MM.1S (cell line): ENCODE measurements around the gene CNTFR.

Experiments used
- DNase-seq: peaks from one replicate; pipeline ENCODE4 v3.0.0-alpha.2; 2015
- H2AFZ ChIP-seq: fragments of 300-600 bp; sonication (generic); 2 replicates; pipeline ENCODE4 v1.6.0; 2016; ENCODE audit warnings: antibody characterized with exemption, low read length
- H3F3A ChIP-seq: fragments of 300-600 bp; sonication (generic); 2 replicates; pipeline ENCODE4 v1.6.1; 2016; ENCODE audit warnings: mild to moderate bottlenecking, antibody characterized with exemption, low read length, moderate library complexity, mixed read lengths; ENCODE audit not compliant: insufficient read depth
- H3K27ac ChIP-seq: fragments of 300-600 bp; sonication (generic); 2 replicates; pipeline ENCODE4 v1.5.1; 2016; ENCODE audit warnings: mild to moderate bottlenecking, low read length
- H3K27me3 ChIP-seq: fragments of 300-600 bp; sonication (generic); replicated peaks from 2 replicates; pipeline ENCODE4 v1.6.0; 2016; ENCODE audit warnings: low read length; ENCODE audit not compliant: insufficient read depth
- H3K36me3 ChIP-seq: fragments of 300-600 bp; sonication (generic); replicated peaks from 2 replicates; pipeline ENCODE4 v1.6.1; 2016; ENCODE audit warnings: mild to moderate bottlenecking, low read length, mixed read lengths; ENCODE audit not compliant: insufficient read depth
- H3K4me1 ChIP-seq: fragments of 300-600 bp; sonication (generic); 2 replicates; pipeline ENCODE4 v1.6.1; 2016; ENCODE audit warnings: low read length, mixed read lengths
- H3K4me2 ChIP-seq: fragments of 300-600 bp; sonication (generic); 2 replicates; pipeline ENCODE4 v1.6.0; 2016; ENCODE audit warnings: low read depth, low read length
- H3K4me3 ChIP-seq: fragments of 300-600 bp; sonication (generic); 2 replicates; pipeline ENCODE4 v1.5.1; 2016; ENCODE audit warnings: low read length, mixed read lengths
- H3K79me2 ChIP-seq: fragments of 300-600 bp; sonication (generic); 2 replicates; pipeline ENCODE4 v1.6.1; 2016; ENCODE audit warnings: mixed run types, low read length, mixed read lengths
- H3K9ac ChIP-seq: fragments of 300-600 bp; sonication (generic); 2 replicates; pipeline ENCODE4 v1.6.1; 2016; ENCODE audit warnings: low read length, mixed read lengths
- H3K9me2 ChIP-seq: fragments of 300-600 bp; sonication (generic); replicated peaks from 2 replicates; pipeline ENCODE4 v1.6.1; 2016; ENCODE audit warnings: mild to moderate bottlenecking, low read length, mixed read lengths; ENCODE audit not compliant: insufficient read depth
- H3K9me3 ChIP-seq: fragments of 300-600 bp; sonication (generic); replicated peaks from 2 replicates; pipeline ENCODE4 v1.6.1; 2016; ENCODE audit warnings: mild to moderate bottlenecking, low read length, mixed read lengths; ENCODE audit not compliant: insufficient read depth
- H4K20me1 ChIP-seq: fragments of 300-600 bp; sonication (generic); 2 replicates; pipeline ENCODE4 v1.6.1; 2016; ENCODE audit warnings: mild to moderate bottlenecking, low read length, moderate library complexity, mixed read lengths; ENCODE audit not compliant: insufficient read depth
- CTCF ChIP-seq: fragments of 300-600 bp; sonication (generic); IDR thresholded peaks from 2 replicates; pipeline ENCODE4 v1.5.1; 2016; ENCODE audit warnings: antibody characterized with exemption, low read length, mixed read lengths
- EZH2 ChIP-seq: fragments of 300-600 bp; sonication (generic); optimal IDR thresholded peaks from 2 replicates; pipeline ENCODE3; 2017; ENCODE audit warnings: low read depth, mild to moderate bottlenecking, antibody characterized with exemption, low read length, mixed read lengths
- EZH2phosphoT487 ChIP-seq: fragments of 300-600 bp; sonication (generic); IDR thresholded peaks from 2 replicates; pipeline ENCODE4 v1.6.1; 2018; ENCODE audit warnings: antibody characterized with exemption, low read length

Gene CNTFR

GRCh38 chr9:34568133-34568532, 21.4 kb downstream of the CNTFR start:
- Histone ChIP-seq H3K27ac (no peak overlapping the region), H3K27me3 (peaks cover 86% of the 10 kb centered on the region), H3K4me2 (no peak overlapping the region), H3K79me2 (no peaks in the 10 kb centered on the region), H2AFZ (no peak overlapping the region), H3K4me1 (no peaks in the 10 kb centered on the region), H3K9me2 (no peaks in the 10 kb centered on the region), H3K9ac (no peak overlapping the region), H3K9me3 (no peaks in the 10 kb centered on the region), H3K36me3 (no peaks in the 10 kb centered on the region), H3K4me3 (no peak overlapping the region), H4K20me1 (no peaks in the 10 kb centered on the region), H3F3A (no peaks in the 10 kb centered on the region)
- no peak for DNase-seq
- TF ChIP-seq EZH2phosphoT487, result no peak
- TF ChIP-seq EZH2, result no peak
- no peak for TF ChIP-seq CTCF

- H2AFZ ChIP-seq, result no peak overlapping the region
- H3K27ac ChIP-seq, result no peak overlapping the region
- H3K79me2 ChIP-seq, result no peaks in the 10 kb centered on the region
- peaks cover 85% of the 10 kb centered on the region for H3K27me3 ChIP-seq
- H3K4me2 ChIP-seq, result no peak overlapping the region
- H3K4me3 ChIP-seq, result no peak overlapping the region
- H3K9ac ChIP-seq, result no peak overlapping the region
- TF ChIP-seq EZH2, result no peak
- no peak for TF ChIP-seq EZH2phosphoT487
- no peaks in the 10 kb centered on the region for H3K9me2 ChIP-seq
- no peaks in the 10 kb centered on the region for H3K36me3 ChIP-seq
- no peaks in the 10 kb centered on the region for H3F3A ChIP-seq
- no peak for DNase-seq
- H3K9me3 ChIP-seq, result no peaks in the 10 kb centered on the region
- no peaks in the 10 kb centered on the region for H4K20me1 ChIP-seq
- no peaks in the 10 kb centered on the region for H3K4me1 ChIP-seq
These were observed 22.6 kb downstream of the CNTFR start for GRCh38 chr9:34566972-34567371.

- no peaks in the 10 kb centered on the region for H3K36me3 ChIP-seq
- H3K27ac ChIP-seq, result no peak overlapping the region
- H3K79me2 ChIP-seq, result no peaks in the 10 kb centered on the region
- DNase-seq, result no peak
- H3K4me1 ChIP-seq, result no peaks in the 10 kb centered on the region
- no peak overlapping the region for H3K4me3 ChIP-seq
- H2AFZ ChIP-seq, result no peak overlapping the region
- H3K27me3 ChIP-seq, result peaks cover 86% of the 10 kb centered on the region
- no peaks in the 10 kb centered on the region for H3K9me3 ChIP-seq
- no peaks in the 10 kb centered on the region for H3F3A ChIP-seq
- TF ChIP-seq EZH2 (no peak), CTCF (no peak), EZH2phosphoT487 (no peak)
- H3K9me2 ChIP-seq, result no peaks in the 10 kb centered on the region
- no peak overlapping the region for H3K4me2 ChIP-seq
- no peak overlapping the region for H3K9ac ChIP-seq
- H4K20me1 ChIP-seq, result no peaks in the 10 kb centered on the region
These were observed 23.2 kb downstream of the CNTFR start for GRCh38 chr9:34566322-34566721.

GRCh38 chr9:34565856-34566255, 23.7 kb downstream of the CNTFR start:
- H3K79me2 ChIP-seq, result no peaks in the 10 kb centered on the region
- no peak overlapping the region for H2AFZ ChIP-seq
- no peak overlapping the region for H3K4me3 ChIP-seq
- no peaks in the 10 kb centered on the region for H3K9me3 ChIP-seq
- no peak overlapping the region for H3K27ac ChIP-seq
- H3K27me3 ChIP-seq, result peaks cover 85% of the 10 kb centered on the region
- H3K9ac ChIP-seq, result no peak overlapping the region
- H3K9me2 ChIP-seq, result no peaks in the 10 kb centered on the region
- no peak for DNase-seq
- TF ChIP-seq EZH2phosphoT487 (no peak), CTCF (no peak), EZH2 (no peak)
- H3K36me3 ChIP-seq, result no peaks in the 10 kb centered on the region
- H4K20me1 ChIP-seq, result no peaks in the 10 kb centered on the region
- no peaks in the 10 kb centered on the region for H3K4me1 ChIP-seq
- no peaks in the 10 kb centered on the region for H3F3A ChIP-seq
- no peak overlapping the region for H3K4me2 ChIP-seq
